HCT116 (cell line): Measurements from ENCODE around the gene AATF. TPM values are rescaled to one million over a fixed set of nuclear protein-coding genes. Genes with fewer than 3 reads are reported as not detected.

Experiments used
- ATAC-seq: fragments of 200-7000 bp; cut with Tn5 transposase; 2 replicates; pipeline ENCODE4 v1.9.1; 2020; ENCODE audit warnings: mild to moderate bottlenecking, moderate library complexity
- BruUV-seq: library from RNA; stranded (reverse); fragments of 400-500 nt; replicated peaks from 2 replicates; lab custom pipeline; 2021; lab: Mats Ljungman, UMichigan
- CTCF ChIA-PET: fragments of 300-600 bp; sonication (Branson Sonifier 250); formaldehyde crosslinking; loops from one replicate; lab custom pipeline; 2021; ENCODE audit warnings: antibody characterized with exemption; lab: Charles Lee
- POLR2A ChIA-PET: fragments of 300-600, 350-600 bp; sonication (Branson Sonifier 250); formaldehyde crosslinking; loops from one replicate; lab custom pipeline; 2021; ENCODE audit warnings: antibody characterized with exemption; lab: Charles Lee
- RAD21 ChIA-PET, 2 experiments: fragments of 300-600 bp; sonication (Branson Sonifier 250); formaldehyde crosslinking; loops; one replicate each; lab custom pipeline; 2023; ENCODE audit warnings: low total read pairs in 2 of 2; ENCODE audit not compliant: uncharacterized antibody in 2 of 2, unreplicated experiment in 2 of 2, low non-redundant PET in 1 of 2; lab: Charles Lee
- DNase-seq: peaks from one replicate; pipeline ENCODE4 v3.0.0-alpha.2; 2010; ENCODE audit warnings: low read depth, low spot score
- H2AFZ ChIP-seq: fragments of 200-600 bp; shearing (Covaris generic), sonication (generic); 2 replicates; pipeline ENCODE4 v1.6.1; 2017; ENCODE audit warnings: low read depth, mixed run types, mixed read lengths, antibody characterized with exemption, low read length; ENCODE audit not compliant: poor library complexity, severe bottlenecking
- H3K27ac ChIP-seq: 2 replicates; pipeline ENCODE4 v1.5.1; 2012; ENCODE audit warnings: low read depth, low read length
- H3K27me3 ChIP-seq: fragments of 200-600 bp; sonication (generic); 2 replicates; pipeline ENCODE4 v1.6.1; 2016; ENCODE audit warnings: mixed run types, low read length, mixed read lengths; ENCODE audit not compliant: insufficient read depth
- H3K36me3 ChIP-seq, 2 experiments: fragments of 200-500 bp in 1 of 2; fragments of 200-600 bp in 1 of 2; sonication (Bioruptor generic) in 1 of 2; sonication (generic) in 1 of 2; 2 replicates each; pipeline versions ENCODE4 v1.5.1 to v1.6.1; 2014 to 2016; ENCODE audit warnings: low read length in 2 of 2, inconsistent platforms in 1 of 2, mixed read lengths in 1 of 2, mixed run types in 1 of 2; ENCODE audit not compliant: insufficient read depth in 2 of 2, control insufficient read depth in 1 of 2
- H3K4me1 ChIP-seq, 2 experiments: fragments of 200-600 bp in 1 of 2; sonication (generic) in 1 of 2; 2 replicates each; pipeline versions ENCODE4 v1.5.1 to v1.6.1; 2012 to 2017; ENCODE audit warnings: low read length in 2 of 2, inconsistent platforms in 1 of 2, mild to moderate bottlenecking in 1 of 2, mixed read lengths in 1 of 2, mixed run types in 1 of 2, moderate library complexity in 1 of 2; ENCODE audit not compliant: insufficient read depth in 2 of 2, control insufficient read depth in 1 of 2
- H3K4me2 ChIP-seq: fragments of 200-600 bp; sonication (generic); 2 replicates; pipeline ENCODE4 v1.6.1; 2017; ENCODE audit warnings: mixed run types, low read length, mixed read lengths
- H3K4me3 ChIP-seq, 2 experiments: fragments of 200-600 bp in 1 of 2; sonication (generic) in 1 of 2; replicated peaks in 1 of 2; 2 replicates each; pipeline ENCODE4 v1.5.1; 2011 to 2016; ENCODE audit warnings: low read length in 2 of 2, control low read depth in 1 of 2, low read depth in 1 of 2, mild to moderate bottlenecking in 1 of 2, mixed read lengths in 1 of 2, mixed run types in 1 of 2
- H3K79me2 ChIP-seq: fragments of 200-600 bp; sonication (generic); 2 replicates; pipeline ENCODE4 v1.6.1; 2017; ENCODE audit warnings: mild to moderate bottlenecking, mixed run types, low read length, moderate library complexity, mixed read lengths; ENCODE audit not compliant: insufficient read depth
- H3K9ac ChIP-seq: fragments of 200-600 bp; sonication (generic); 2 replicates; pipeline ENCODE4 v1.6.1; 2016; ENCODE audit warnings: low read length, mixed read lengths
- H3K9me2 ChIP-seq: fragments of 200-600 bp; sonication (generic), shearing (Covaris generic); 2 replicates; pipeline ENCODE4 v1.6.1; 2017; ENCODE audit warnings: mixed run types, mild to moderate bottlenecking, moderate library complexity; ENCODE audit not compliant: insufficient read depth
- H3K9me3 ChIP-seq, 2 experiments: fragments of 200-500 bp in 1 of 2; fragments of 200-600 bp in 1 of 2; sonication (Bioruptor generic) in 1 of 2; sonication (generic) in 1 of 2; 2 replicates each; pipeline ENCODE4 v1.6.1; 2014 to 2017; ENCODE audit warnings: low read length in 2 of 2, mixed read lengths in 2 of 2, inconsistent platforms in 1 of 2, low read depth in 1 of 2, mild to moderate bottlenecking in 1 of 2, mixed run types in 1 of 2, moderate library complexity in 1 of 2; ENCODE audit not compliant: control insufficient read depth in 1 of 2, insufficient read depth in 1 of 2
- H4K20me1 ChIP-seq: fragments of 200-600 bp; sonication (generic), shearing (Covaris generic); 2 replicates; pipeline ENCODE4 v1.6.1; 2017; ENCODE audit warnings: mixed run types, mild to moderate bottlenecking, moderate library complexity; ENCODE audit not compliant: insufficient read depth
- CBX3 ChIP-seq: IDR thresholded peaks from 2 replicates; pipeline ENCODE4 v1.6.1; 2012; ENCODE audit warnings: low read depth
- CEBPB ChIP-seq: IDR thresholded peaks from 2 replicates; pipeline ENCODE4 v1.6.1; 2012; ENCODE audit warnings: low read depth
- POLR2AphosphoS5 ChIP-seq: IDR thresholded peaks from 2 replicates; pipeline ENCODE4 v1.6.1; 2011; ENCODE audit warnings: mild to moderate bottlenecking, low read depth, low read length, moderate library complexity
- TCF7L2 ChIP-seq: IDR thresholded peaks from 2 replicates; pipeline ENCODE4 v1.7.0; 2011; ENCODE audit warnings: borderline replicate concordance, inconsistent platforms; ENCODE audit not compliant: insufficient read depth, insufficient read length; ENCODE audit errors: extremely low read depth
- YY1 ChIP-seq: IDR thresholded peaks from 2 replicates; pipeline ENCODE4 v1.6.1; 2011; ENCODE audit warnings: low read length, low read depth, moderate library complexity, mild to moderate bottlenecking; ENCODE audit not compliant: insufficient replicate concordance; ENCODE audit errors: extremely low read depth
- intact Hi-C: fragments of 100-400 bp; cut with micrococcal nuclease; formaldehyde crosslinking; loops from 2 replicates; pipeline ENCODE4 v1.10.0; 2022
- total RNA-seq: library from RNA; stranded (reverse); gene quantifications from one replicate; pipeline ENCODE4 v1.2.1, GENCODE V29; 2021; ENCODE audit not compliant: unreplicated experiment

The AATF gene
- total RNA-seq, 1 experiment from 2014 or later: 105 TPM

DNA sequence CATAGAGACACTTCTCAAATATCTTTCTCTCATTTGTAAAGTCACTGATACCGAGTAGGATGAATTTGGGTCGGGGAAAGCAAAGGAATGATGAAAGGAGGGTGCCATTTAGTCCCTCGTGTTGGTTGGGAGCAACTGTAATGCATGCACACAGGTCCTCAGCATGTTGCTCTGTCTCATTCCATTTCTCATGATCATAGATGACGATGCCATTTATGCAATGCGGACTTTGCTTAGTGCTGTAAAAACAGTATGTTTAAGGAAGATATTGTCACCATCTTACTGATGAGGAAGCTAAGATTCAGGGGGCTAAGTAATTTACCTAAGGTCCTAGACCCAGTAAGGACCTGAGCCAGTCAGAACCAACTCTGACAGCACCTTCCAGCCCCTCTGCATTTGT, 100.1 kb downstream of the AATF start:
- no TSS peak for BruUV-seq
- ChIA-PET CTCF (interaction anchor here (1.2 to 1.7 kb wide), 3 partner anchors 19 to 280 kb away, joined by 4 to 9 read pairs (median 7); no protein-coding TSS in a partner anchor), POLR2A (no interaction called here), RAD21 (no interaction called here)
- no peak for DNase-seq
- Histone ChIP-seq H3K4me2 (no peak overlapping the region), H3K27ac (no peak overlapping the region), H3K79me2 (peaks cover 16% of the 10 kb centered on the region), H3K9ac (no peak overlapping the region), H3K4me3 (no peak overlapping the region), H2AFZ (no peak overlapping the region), H4K20me1 (peaks cover 3% of the 10 kb centered on the region; the same call in 1 of the 2 replicates), H3K27me3 (no peaks in the 10 kb centered on the region), H3K9me2 (no peaks in the 10 kb centered on the region), H3K36me3 (peaks cover 8 to 22% of the 10 kb centered on the region in 2 experiments; a peak in 3 of 4 replicates), H3K9me3 (no peaks in the 10 kb centered on the region), H3K4me1 (0 out of 4 replicates have a peak, but pooled peaks cover 2 to 5% of the 10 kb centered on the region in 2 experiments)
- intact Hi-C loops: loop anchor here (5.0 to 10.0 kb wide), 2 partner anchors 194 to 292 kb away; no protein-coding TSS in a partner anchor
- no peak for ATAC-seq
- no peak for TF ChIP-seq CBX3
- no peak for TF ChIP-seq POLR2AphosphoS5
- no peak for TF ChIP-seq CEBPB

DNA sequence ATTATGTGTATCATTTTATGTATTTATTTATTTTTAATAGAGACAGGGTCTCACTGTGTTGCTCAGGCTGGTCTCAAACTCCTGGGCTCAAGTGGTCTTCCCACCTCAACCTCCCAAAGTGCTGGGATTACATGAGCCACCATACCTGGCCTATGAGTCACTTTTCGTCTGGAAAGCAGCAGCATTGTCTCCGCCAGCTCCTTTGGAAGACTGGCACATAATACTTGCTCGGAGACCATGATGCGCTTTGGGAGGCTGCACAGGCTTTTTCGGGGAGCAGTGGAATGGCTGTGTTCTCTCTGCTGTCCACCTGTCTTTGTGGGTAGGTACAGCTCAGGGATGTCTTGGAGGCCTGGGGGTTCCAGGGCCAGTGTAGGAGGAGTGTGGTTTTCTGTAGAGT, 102.2 kb downstream of the AATF start:
- no peaks in the 10 kb centered on the region for H3K9me2 ChIP-seq
- no peak for TF ChIP-seq TCF7L2
- TF ChIP-seq YY1: no peak
- H3K9ac ChIP-seq: no peak overlapping the region
- ChIA-PET CTCF (interaction anchor here (1.1 kb wide), 1 partner anchor 425 kb away, joined by 3 read pairs; no protein-coding TSS in a partner anchor), POLR2A (no interaction called here), RAD21 (no interaction called here)
- peaks cover 6% of the 10 kb centered on the region in 2 experiments for H3K36me3 ChIP-seq
- DNase-seq (no peak), ATAC-seq (no peak)
- 0 out of 4 replicates have a peak, but pooled peaks cover 2 to 5% of the 10 kb centered on the region in 2 experiments for H3K4me1 ChIP-seq
- intact Hi-C loops: no loop called here
- no peak overlapping the region for H2AFZ ChIP-seq
- no peak overlapping the region for H3K4me2 ChIP-seq
- H3K9me3 ChIP-seq: no peaks in the 10 kb centered on the region
- peaks cover 16% of the 10 kb centered on the region for H3K79me2 ChIP-seq
- no peaks in the 10 kb centered on the region for H3K27me3 ChIP-seq
- no peak overlapping the region for H3K4me3 ChIP-seq
- no peak overlapping the region for H3K27ac ChIP-seq
- BruUV-seq: no TSS peak
- H4K20me1 ChIP-seq: peaks cover 3% of the 10 kb centered on the region; the same call in 1 of the 2 replicates
